Measurements from ENCODE around the gene GMDS.

- no peak for TF ChIP-seq POLR2A (IDR thresholded peaks at IDR 0.05)
- TF ChIP-seq CTCF (IDR thresholded peaks at IDR 0.05): no peak
These were observed 63.8 kb downstream of the GMDS start for GRCh38 chr6:2181567-2181966.
